ENCODE measurements around the gene NFATC3.
"Not testable (repeated sequence)": the region's sequence is repeated elsewhere in the genome, so short reads cannot be mapped to it uniquely, and the experiment has no call there.

NFATC3 gene

GRCh38 chr16:68090533-68090932 is 5.4 kb downstream of the NFATC3 start:
- Histone ChIP-seq H3K27ac (ENCODE audit: low read length) (no peak overlapping the region), H3K9ac (ENCODE audit: low read length in 2 of 2) (no peak overlapping the region), H3K4me3 (ENCODE audit: low read length in 2 of 2) (no peak overlapping the region), H3K27me3 (ENCODE audit: control insufficient read depth in 1 of 2, insufficient read depth in 2 of 2, low read length in 2 of 2) (no peaks in the 10 kb centered on the region), H3K36me3 (ENCODE audit: control insufficient read depth in 2 of 2, insufficient read depth in 2 of 2, low read length in 2 of 2) (no peaks in the 10 kb centered on the region), H3K9me3 (ENCODE audit: control insufficient read depth in 2 of 2, low read length in 2 of 2) (no peaks in the 10 kb centered on the region), H3K4me1 (ENCODE audit: control insufficient read depth, insufficient read depth, low read length) (peaks cover 10% of the 10 kb centered on the region)

GRCh38 chr16:68091380-68092261 is 6.5 kb downstream of the NFATC3 start:
- H3K27ac ChIP-seq (ENCODE audit: low read length): no peak overlapping the region
- H3K4me3 ChIP-seq (ENCODE audit: low read length in 2 of 2): no peak overlapping the region
- H3K4me1 ChIP-seq (ENCODE audit: control insufficient read depth, insufficient read depth, low read length): peaks cover 10% of the 10 kb centered on the region

GRCh38 chr16:68092275-68092674 is 7.1 kb downstream of the NFATC3 start:
- not testable (repeated sequence) for H3K9ac ChIP-seq (ENCODE audit: low read length in 2 of 2); H3K4me1 ChIP-seq (ENCODE audit: control insufficient read depth, insufficient read depth, low read length); H3K27me3 ChIP-seq (ENCODE audit: control insufficient read depth in 1 of 2, insufficient read depth in 2 of 2, low read length in 2 of 2); H3K4me3 ChIP-seq (ENCODE audit: low read length in 2 of 2); H3K27ac ChIP-seq (ENCODE audit: low read length); H3K9me3 ChIP-seq (ENCODE audit: control insufficient read depth in 2 of 2, low read length in 2 of 2); H3K36me3 ChIP-seq (ENCODE audit: control insufficient read depth in 2 of 2, insufficient read depth in 2 of 2, low read length in 2 of 2)

More at GRCh38 chr16:68091380-68092261, 6.5 kb downstream of the NFATC3 start:
- Histone ChIP-seq H3K9me3 (ENCODE audit: control insufficient read depth in 2 of 2, low read length in 2 of 2) (no peaks in the 10 kb centered on the region), H3K9ac (ENCODE audit: low read length in 2 of 2) (no peak overlapping the region), H3K27me3 (ENCODE audit: control insufficient read depth in 1 of 2, insufficient read depth in 2 of 2, low read length in 2 of 2) (no peaks in the 10 kb centered on the region), H3K36me3 (ENCODE audit: control insufficient read depth in 2 of 2, insufficient read depth in 2 of 2, low read length in 2 of 2) (no peaks in the 10 kb centered on the region)

GRCh38 chr16:68093816-68094613 is 8.8 kb downstream of the NFATC3 start:
- no peak overlapping the region for H3K9ac ChIP-seq (ENCODE audit: low read length in 2 of 2)
- H3K27me3 ChIP-seq (ENCODE audit: control insufficient read depth in 1 of 2, insufficient read depth in 2 of 2, low read length in 2 of 2): no peaks in the 10 kb centered on the region
- H3K36me3 ChIP-seq (ENCODE audit: control insufficient read depth in 2 of 2, insufficient read depth in 2 of 2, low read length in 2 of 2): no peaks in the 10 kb centered on the region
- no peak overlapping the region for H3K4me3 ChIP-seq (ENCODE audit: low read length in 2 of 2)
- peaks cover 10% of the 10 kb centered on the region for H3K4me1 ChIP-seq (ENCODE audit: control insufficient read depth, insufficient read depth, low read length)
- no peaks in the 10 kb centered on the region for H3K9me3 ChIP-seq (ENCODE audit: control insufficient read depth in 2 of 2, low read length in 2 of 2)
- H3K27ac ChIP-seq (ENCODE audit: low read length): no peak overlapping the region

- Histone ChIP-seq H3K27me3 (ENCODE audit: control insufficient read depth in 1 of 2, insufficient read depth in 2 of 2, low read length in 2 of 2) (no peaks in the 10 kb centered on the region), H3K4me3 (ENCODE audit: low read length in 2 of 2) (no peak overlapping the region), H3K9ac (ENCODE audit: low read length in 2 of 2) (no peak overlapping the region), H3K4me1 (ENCODE audit: control insufficient read depth, insufficient read depth, low read length) (peaks cover 10% of the 10 kb centered on the region), H3K27ac (ENCODE audit: low read length) (no peak overlapping the region), H3K9me3 (ENCODE audit: control insufficient read depth in 2 of 2, low read length in 2 of 2) (no peaks in the 10 kb centered on the region), H3K36me3 (ENCODE audit: control insufficient read depth in 2 of 2, insufficient read depth in 2 of 2, low read length in 2 of 2) (no peaks in the 10 kb centered on the region)
Observed at GRCh38 chr16:68094614-68094934, 9.4 kb downstream of the NFATC3 start.

GRCh38 chr16:68096491-68096890 is 11.3 kb downstream of the NFATC3 start:
- H3K4me1 ChIP-seq (ENCODE audit: control insufficient read depth, insufficient read depth, low read length): peaks cover 9% of the 10 kb centered on the region

GRCh38 chr16:68097088-68097487 is 11.9 kb downstream of the NFATC3 start:
- Histone ChIP-seq H3K9me3 (ENCODE audit: control insufficient read depth in 2 of 2, low read length in 2 of 2) (no peaks in the 10 kb centered on the region), H3K27me3 (ENCODE audit: control insufficient read depth in 1 of 2, insufficient read depth in 2 of 2, low read length in 2 of 2) (no peaks in the 10 kb centered on the region), H3K9ac (ENCODE audit: low read length in 2 of 2) (no peak overlapping the region), H3K4me1 (ENCODE audit: control insufficient read depth, insufficient read depth, low read length) (peaks cover 5% of the 10 kb centered on the region), H3K4me3 (ENCODE audit: low read length in 2 of 2) (no peak overlapping the region), H3K27ac (ENCODE audit: low read length) (no peak overlapping the region), H3K36me3 (ENCODE audit: control insufficient read depth in 2 of 2, insufficient read depth in 2 of 2, low read length in 2 of 2) (no peaks in the 10 kb centered on the region)

More at GRCh38 chr16:68096491-68096890, 11.3 kb downstream of the NFATC3 start:
- Histone ChIP-seq H3K9me3 (ENCODE audit: control insufficient read depth in 2 of 2, low read length in 2 of 2) (no peaks in the 10 kb centered on the region), H3K4me3 (ENCODE audit: low read length in 2 of 2) (no peak overlapping the region), H3K9ac (ENCODE audit: low read length in 2 of 2) (no peak overlapping the region), H3K36me3 (ENCODE audit: control insufficient read depth in 2 of 2, insufficient read depth in 2 of 2, low read length in 2 of 2) (no peaks in the 10 kb centered on the region), H3K27ac (ENCODE audit: low read length) (no peak overlapping the region), H3K27me3 (ENCODE audit: control insufficient read depth in 1 of 2, insufficient read depth in 2 of 2, low read length in 2 of 2) (no peaks in the 10 kb centered on the region)

GRCh38 chr16:68097895-68098294 is 12.7 kb downstream of the NFATC3 start:
- no peak overlapping the region for H3K4me3 ChIP-seq (ENCODE audit: low read length in 2 of 2)
- H3K9me3 ChIP-seq (ENCODE audit: control insufficient read depth in 2 of 2, low read length in 2 of 2): no peaks in the 10 kb centered on the region
- no peaks in the 10 kb centered on the region for H3K27me3 ChIP-seq (ENCODE audit: control insufficient read depth in 1 of 2, insufficient read depth in 2 of 2, low read length in 2 of 2)
- no peaks in the 10 kb centered on the region for H3K36me3 ChIP-seq (ENCODE audit: control insufficient read depth in 2 of 2, insufficient read depth in 2 of 2, low read length in 2 of 2)
- peaks cover 5% of the 10 kb centered on the region for H3K4me1 ChIP-seq (ENCODE audit: control insufficient read depth, insufficient read depth, low read length)
- no peak overlapping the region for H3K9ac ChIP-seq (ENCODE audit: low read length in 2 of 2)
- H3K27ac ChIP-seq (ENCODE audit: low read length): no peak overlapping the region

GRCh38 chr16:68100488-68100887 is 15.3 kb downstream of the NFATC3 start:
- Histone ChIP-seq H3K27me3 (ENCODE audit: control insufficient read depth in 1 of 2, insufficient read depth in 2 of 2, low read length in 2 of 2) (no peaks in the 10 kb centered on the region), H3K4me1 (ENCODE audit: control insufficient read depth, insufficient read depth, low read length) (no peaks in the 10 kb centered on the region), H3K4me3 (ENCODE audit: low read length in 2 of 2) (no peak overlapping the region), H3K9me3 (ENCODE audit: control insufficient read depth in 2 of 2, low read length in 2 of 2) (no peaks in the 10 kb centered on the region), H3K27ac (ENCODE audit: low read length) (no peak overlapping the region), H3K36me3 (ENCODE audit: control insufficient read depth in 2 of 2, insufficient read depth in 2 of 2, low read length in 2 of 2) (no peaks in the 10 kb centered on the region), H3K9ac (ENCODE audit: low read length in 2 of 2) (no peak overlapping the region)

- H3K4me3 ChIP-seq (ENCODE audit: low read length in 2 of 2): no peak overlapping the region
- no peaks in the 10 kb centered on the region for H3K9me3 ChIP-seq (ENCODE audit: control insufficient read depth in 2 of 2, low read length in 2 of 2)
- H3K36me3 ChIP-seq (ENCODE audit: control insufficient read depth in 2 of 2, insufficient read depth in 2 of 2, low read length in 2 of 2): no peaks in the 10 kb centered on the region
- no peak overlapping the region for H3K27ac ChIP-seq (ENCODE audit: low read length)
- no peak overlapping the region for H3K9ac ChIP-seq (ENCODE audit: low read length in 2 of 2)
- H3K4me1 ChIP-seq (ENCODE audit: control insufficient read depth, insufficient read depth, low read length): no peaks in the 10 kb centered on the region
- no peaks in the 10 kb centered on the region for H3K27me3 ChIP-seq (ENCODE audit: control insufficient read depth in 1 of 2, insufficient read depth in 2 of 2, low read length in 2 of 2)
Observed at GRCh38 chr16:68105611-68106010, 20.4 kb downstream of the NFATC3 start.

Measured in stomach smooth muscle (tissue), 2 donors.